ENCODE results near the gene MARCKSL1. TPM values are rescaled to one million over a fixed set of nuclear protein-coding genes. Genes with fewer than 3 reads are reported as not detected.

The MARCKSL1 gene
- total and polyA plus RNA-seq, 11 donors: 6.8 to 44.0 (median 12.1) TPM

GRCh38 chr1:32318127-32318869 is 17.7 kb downstream of the MARCKSL1 start:
- ATAC-seq (no peak), DNase-seq (no peak)
- no peaks in the 10 kb centered on the region for H3K27me3 ChIP-seq
- peaks cover 0 to 49% (median 29%) of the 10 kb centered on the region in 9 donors for H3K36me3 ChIP-seq
- no peak for TF ChIP-seq POLR2A (IDR thresholded peaks at IDR 0.05)
- TF ChIP-seq CTCF (IDR thresholded peaks at IDR 0.05): no peak
- H3K27ac ChIP-seq: no peak overlapping the region
- intact Hi-C loops (cut with DNase I): loop anchor here in 8 of 10 donors (5.0 to 10.0 kb wide), 5 partner anchors 73 to 103 kb away; partner anchors contain the start of genes EIF3I (in 1 of the 8), FAM167B (in 1 of the 8) and TMEM234 (in 1 of the 8)
- no peaks in the 10 kb centered on the region for H3K9me3 ChIP-seq
- H3K4me3 ChIP-seq: no peak overlapping the region
- WGBS, 4 donors: 96 to 97% (median 97%) methylated on average over 10 of the region's 10 CpGs
- H3K4me1 ChIP-seq: peaks cover 0 to 17% (median 6%) of the 10 kb centered on the region in 12 donors

GRCh38 chr1:32316903-32317277 is 19.1 kb downstream of the MARCKSL1 start:
- H3K4me1 ChIP-seq: peaks cover 0 to 14% (median 6%) of the 10 kb centered on the region in 12 donors
- 67 to 71% (median 68%) methylated on average over 3 of the region's 3 CpGs for WGBS, 4 donors
- no peak for DNase-seq
- no peak for TF ChIP-seq CTCF (IDR thresholded peaks at IDR 0.05)
- TF ChIP-seq POLR2A (IDR thresholded peaks at IDR 0.05): no peak
- H3K27ac ChIP-seq: no peak overlapping the region
- H3K36me3 ChIP-seq: peaks cover 0 to 40% (median 29%) of the 10 kb centered on the region in 9 donors
- no peak overlapping the region for H3K4me3 ChIP-seq
- intact Hi-C loops (cut with DNase I): loop anchor here in 8 of 10 donors (2.0 to 10.0 kb wide), 6 partner anchors 72 to 102 kb away; partner anchors contain the start of genes EIF3I (in 1 of the 8), FAM167B (in 1 of the 8) and TMEM234 (in 1 of the 8)
- ATAC-seq: no peak
- no peaks in the 10 kb centered on the region for H3K9me3 ChIP-seq
- no peaks in the 10 kb centered on the region for H3K27me3 ChIP-seq

GRCh38 chr1:32311709-32312393 is 24.2 kb downstream of the MARCKSL1 start:
- Histone ChIP-seq H3K36me3 (peaks cover 0 to 11% (median 4%) of the 10 kb centered on the region in 9 donors), H3K9me3 (no peaks in the 10 kb centered on the region), H3K4me1 (peaks cover 0 to 15% (median 4%) of the 10 kb centered on the region in 12 donors), H3K27me3 (no peaks in the 10 kb centered on the region), H3K4me3 (no peak overlapping the region), H3K27ac (no peak overlapping the region)
- no peak for TF ChIP-seq CTCF (IDR thresholded peaks at IDR 0.05)
- no peak for TF ChIP-seq POLR2A (IDR thresholded peaks at IDR 0.05)
- DNase-seq (no peak), ATAC-seq (no peak)
- intact Hi-C loops (cut with DNase I): loop anchor here in 2 of 10 donors (10.0 kb wide), 2 partner anchors 67 to 97 kb away; partner anchors contain the start of gene FAM167B (in 1 of the 2)
- WGBS, 4 donors: 56 to 70% (median 57%) methylated on average over 2 of the region's 2 CpGs

GRCh38 chr1:32309960-32310359 is 26.1 kb downstream of the MARCKSL1 start:
- 81 to 95% (median 92%) methylated on average over 1 of the region's 1 CpG for WGBS, 4 donors
- intact Hi-C loops (cut with DNase I): loop anchor here in 3 of 10 donors (5.0 to 10.0 kb wide), 3 partner anchors 65 to 95 kb away; partner anchors contain the start of gene FAM167B (in 1 of the 3)
- Histone ChIP-seq H3K4me1 (peaks cover 0 to 7% (median 0%) of the 10 kb centered on the region in 12 donors), H3K36me3 (peaks cover 0 to 21% (median 9%) of the 10 kb centered on the region in 9 donors), H3K9me3 (peaks cover 0 to 7% (median 0%) of the 10 kb centered on the region in 12 donors), H3K4me3 (no peak overlapping the region), H3K27ac (no peak overlapping the region), H3K27me3 (no peaks in the 10 kb centered on the region)
- ATAC-seq (no peak), DNase-seq (no peak)
- TF ChIP-seq CTCF (IDR thresholded peaks at IDR 0.05) (no peak), POLR2A (IDR thresholded peaks at IDR 0.05) (no peak)
